Gastrocnemius medialis (tissue), 4 donors: ENCODE results near the gene NYAP2. TPM values are rescaled to one million over a fixed set of nuclear protein-coding genes. Genes with fewer than 3 reads are reported as not detected.

ENCODE experiments used
- ATAC-seq, 2 donors: fragments of 150-250 bp; one replicate each; pipeline ENCODE4 v1.9.1; 2016
- DNase-seq, 2 donors: peaks; one replicate each; pipeline ENCODE4 v3.0.0-alpha.2; 2019
- H3K27ac ChIP-seq, 4 donors: fragments of 200-600 bp; sonication (generic); 1 replicate in 1 of 4; 2 replicates in 3 of 4; pipeline ENCODE4 v1.5.1; 2016 to 2018; ENCODE audit warnings: mild to moderate bottlenecking in 2 of 4, moderate library complexity in 1 of 4
- H3K27me3 ChIP-seq, 3 donors: fragments of 200-600 bp; sonication (generic) in 2 of 3; 1 replicate in 1 of 3; 2 replicates in 2 of 3; pipeline versions ENCODE4 v1.5.1 to v1.6.0; 2016 to 2019; ENCODE audit warnings: mild to moderate bottlenecking in 1 of 3, moderate library complexity in 1 of 3
- H3K36me3 ChIP-seq, 2 donors: fragments of 200-600 bp; sonication (generic) in 1 of 2; one replicate each; pipeline ENCODE4 v1.5.1; 2017 to 2018
- H3K4me1 ChIP-seq, 2 donors: fragments of 200-600 bp; sonication (generic) in 1 of 2; one replicate each; pipeline ENCODE4 v1.5.1; 2016 to 2017; ENCODE audit warnings: mild to moderate bottlenecking in 2 of 2
- H3K4me3 ChIP-seq, 4 donors: fragments of 200-600 bp; sonication (generic) in 3 of 4; 1 replicate in 1 of 4; 2 replicates in 3 of 4; pipeline ENCODE4 v1.5.1; 2016 to 2019; ENCODE audit warnings: mild to moderate bottlenecking in 2 of 4
- H3K9me3 ChIP-seq, 3 donors: fragments of 200-600 bp; sonication (generic) in 2 of 3; 1 replicate in 1 of 3; 2 replicates in 2 of 3; pipeline ENCODE4 v1.5.1; 2016 to 2019
- CTCF ChIP-seq, 5 experiments: fragments of 450-650 bp in 3 of 5; fragments of 200-600 bp in 2 of 5; sonication (generic) in 2 of 5; IDR thresholded peaks in 4 of 5; conservative IDR thresholded peaks in 1 of 5; 1 replicate in 4 of 5; 2 replicates in 1 of 5; pipeline ENCODE4 v1.5.1; 2016 to 2019; ENCODE audit warnings: antibody characterized with exemption in 5 of 5, mild to moderate bottlenecking in 3 of 5, moderate library complexity in 3 of 5
- POLR2A ChIP-seq, 2 donors: fragments of 450-650 bp; IDR thresholded peaks; one replicate each; pipeline ENCODE4 v1.6.1; 2017; ENCODE audit warnings: antibody characterized with exemption in 2 of 2, mild to moderate bottlenecking in 2 of 2, moderate library complexity in 2 of 2
- in situ Hi-C, 4 donors: fragments of 200-750 bp; cut with MboI; loops; one replicate each; pipeline versions ENCODE4 v1.15.0 to v1.8.0; 2017; ENCODE audit warnings: low sequenced_read_pairs in 4 of 4
- intact Hi-C: fragments of 100-400 bp; cut with DNase I; formaldehyde crosslinking; loops from one replicate; pipeline ENCODE4 v1.15.1; 2023; ENCODE audit warnings: low total_unique reads
- total RNA-seq, 4 donors: library from RNA; depleted of rRNA; stranded (reverse); fragments of >200 nt; gene quantifications; one replicate each; pipeline versions ENCODE4 v1.1.0 to v1.2.3, GENCODE V29; 2016

The NYAP2 gene
- total RNA-seq, 4 donors from 2014 or later = 0.36 to 1.7 (median 1.5) TPM

GRCh38 chr2:225598426-225598825 is 198.9 kb downstream of the NYAP2 start:
- TF ChIP-seq POLR2A (IDR thresholded peaks at IDR 0.05) = no peak
- TF ChIP-seq CTCF (IDR thresholded peaks at IDR 0.05 in 4 of 5, conservative IDR thresholded peaks at IDR 0.05 in 1 of 5) = no peak
- Histone ChIP-seq H3K4me3 (no peak overlapping the region), H3K27me3 (no peaks in the 10 kb centered on the region), H3K27ac (no peak overlapping the region), H3K4me1 (no peaks in the 10 kb centered on the region), H3K36me3 (no peaks in the 10 kb centered on the region), H3K9me3 (no peaks in the 10 kb centered on the region)
- in situ Hi-C loops = no loop called here
- intact Hi-C loops = no loop called here
- no peak for DNase-seq
- ATAC-seq = no peak

- Histone ChIP-seq H3K4me1 (no peaks in the 10 kb centered on the region), H3K27ac (no peak overlapping the region), H3K4me3 (no peak overlapping the region), H3K27me3 (no peaks in the 10 kb centered on the region), H3K36me3 (no peaks in the 10 kb centered on the region), H3K9me3 (no peaks in the 10 kb centered on the region)
- DNase-seq = no peak
- TF ChIP-seq CTCF (IDR thresholded peaks at IDR 0.05 in 4 of 5, conservative IDR thresholded peaks at IDR 0.05 in 1 of 5) (no peak), POLR2A (IDR thresholded peaks at IDR 0.05) (no peak)
- intact Hi-C loops (no loop called here), in situ Hi-C loops (no loop called here)
- no peak for ATAC-seq
Observed at GRCh38 chr2:225598897-225599296, 199.4 kb downstream of the NYAP2 start.

GRCh38 chr2:225599856-225600255 is 200.3 kb downstream of the NYAP2 start:
- intact Hi-C loops (no loop called here), in situ Hi-C loops (no loop called here)
- Histone ChIP-seq H3K4me3 (no peak overlapping the region), H3K27ac (no peak overlapping the region), H3K9me3 (no peaks in the 10 kb centered on the region), H3K27me3 (no peaks in the 10 kb centered on the region), H3K4me1 (no peaks in the 10 kb centered on the region), H3K36me3 (no peaks in the 10 kb centered on the region)
- ATAC-seq = no peak
- TF ChIP-seq POLR2A (IDR thresholded peaks at IDR 0.05) = no peak
- TF ChIP-seq CTCF (IDR thresholded peaks at IDR 0.05 in 4 of 5, conservative IDR thresholded peaks at IDR 0.05 in 1 of 5) = no peak
- no peak for DNase-seq

GRCh38 chr2:225600444-225600843 is 200.9 kb downstream of the NYAP2 start:
- ATAC-seq (no peak), DNase-seq (no peak)
- Histone ChIP-seq H3K4me1 (no peaks in the 10 kb centered on the region), H3K27me3 (no peaks in the 10 kb centered on the region), H3K4me3 (no peak overlapping the region), H3K9me3 (no peaks in the 10 kb centered on the region), H3K36me3 (no peaks in the 10 kb centered on the region), H3K27ac (no peak overlapping the region)
- TF ChIP-seq POLR2A (IDR thresholded peaks at IDR 0.05) (no peak), CTCF (IDR thresholded peaks at IDR 0.05 in 4 of 5, conservative IDR thresholded peaks at IDR 0.05 in 1 of 5) (no peak)
- in situ Hi-C loops (no loop called here), intact Hi-C loops (no loop called here)

GRCh38 chr2:225600865-225601264 is 201.4 kb downstream of the NYAP2 start:
- Histone ChIP-seq H3K36me3 (no peaks in the 10 kb centered on the region), H3K4me3 (no peak overlapping the region), H3K27ac (no peak overlapping the region), H3K9me3 (no peaks in the 10 kb centered on the region), H3K27me3 (no peaks in the 10 kb centered on the region), H3K4me1 (no peaks in the 10 kb centered on the region)
- no peak for ATAC-seq
- in situ Hi-C loops = no loop called here
- no peak for DNase-seq
- TF ChIP-seq CTCF (IDR thresholded peaks at IDR 0.05 in 4 of 5, conservative IDR thresholded peaks at IDR 0.05 in 1 of 5) (no peak), POLR2A (IDR thresholded peaks at IDR 0.05) (no peak)
- intact Hi-C loops = no loop called here
